Measurements from ENCODE around the gene USP26.
"Not testable (repeated sequence)": the region's sequence is repeated elsewhere in the genome, so short reads cannot be mapped to it uniquely, and the experiment has no call there.

The USP26 gene

DNA sequence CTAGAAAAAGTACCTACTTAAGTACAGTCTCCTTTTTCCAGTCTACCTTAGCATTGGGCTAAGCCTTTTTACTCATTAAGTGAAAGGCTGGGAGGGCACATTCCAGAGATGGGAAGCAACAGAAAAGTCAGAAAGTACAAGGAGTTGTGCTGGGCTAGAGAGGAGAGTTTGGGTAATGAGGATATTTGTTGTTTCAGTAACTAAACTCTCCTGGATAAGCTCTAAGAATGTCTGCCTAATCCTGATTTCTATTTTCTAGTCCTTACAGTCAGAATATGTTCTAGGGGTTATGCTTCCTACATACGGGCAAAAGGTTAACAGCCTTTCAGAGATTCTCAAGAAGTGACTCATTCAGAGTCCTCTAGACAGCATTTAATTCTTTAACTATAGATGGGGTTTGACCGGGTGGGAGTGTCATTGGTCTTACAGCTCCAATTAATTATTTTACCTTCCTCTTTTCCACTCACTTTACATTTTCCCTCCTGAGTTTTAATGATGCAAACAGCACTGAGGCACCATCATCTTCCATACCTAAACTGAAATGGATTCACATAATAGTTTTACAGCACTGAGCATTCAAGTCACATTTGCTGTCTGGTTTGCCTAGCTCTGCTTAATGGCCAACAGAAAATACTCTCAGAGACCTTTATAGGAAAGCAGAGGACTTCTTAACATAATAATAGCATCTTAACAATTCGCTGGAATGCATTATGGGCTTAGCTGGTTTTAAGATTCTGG is 42.9 kb downstream of the USP26 start:
- TF ChIP-seq ZNF274 (IDR thresholded peaks at IDR 0.05; ENCODE audit: low read depth, low read length): no peak
- no peak overlapping the region for H3K4me3 ChIP-seq (ENCODE audit: low read length)

DNA sequence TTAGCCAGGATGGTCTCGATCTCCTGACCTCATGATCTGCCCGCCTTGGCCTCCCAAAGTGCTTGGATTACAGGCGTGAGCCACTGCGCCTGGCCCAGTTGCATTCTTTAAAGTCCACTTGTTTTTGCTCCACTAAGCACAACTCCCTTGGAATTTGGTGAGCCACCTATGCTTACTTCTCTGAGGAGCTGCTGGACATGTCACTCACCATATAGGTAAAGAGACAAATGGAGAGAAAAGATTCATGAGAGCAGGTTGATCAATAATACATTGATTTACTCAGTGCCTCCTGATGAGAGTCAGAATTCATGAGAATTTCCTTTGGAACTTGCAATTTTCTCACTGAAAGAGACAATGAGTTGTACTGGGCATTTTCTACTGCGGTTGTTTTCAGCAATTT is 48.2 kb downstream of the USP26 start:
- TF ChIP-seq ZNF274 (IDR thresholded peaks at IDR 0.05; ENCODE audit: low read depth, low read length): no peak
- no peak overlapping the region for H3K4me3 ChIP-seq (ENCODE audit: low read length)

DNA sequence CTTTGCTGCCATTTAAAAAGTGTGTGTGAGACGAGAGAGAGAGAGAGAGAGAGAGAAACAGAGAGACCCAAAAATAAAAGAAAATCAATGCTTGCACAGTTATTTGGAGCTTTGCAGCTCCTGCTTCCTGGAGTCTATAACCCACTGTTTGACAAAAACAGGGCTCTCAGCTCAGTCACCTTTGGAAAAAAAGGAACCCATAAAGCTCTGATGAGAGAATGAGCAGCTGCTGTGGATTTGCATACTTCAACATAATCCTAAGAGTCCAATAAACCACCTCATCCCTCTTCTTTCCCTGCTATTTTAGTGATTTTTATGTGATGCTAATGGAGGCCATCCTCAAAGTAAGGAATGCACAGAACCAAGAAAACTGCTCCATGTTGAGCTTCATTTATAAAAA is 50.3 kb downstream of the USP26 start:
- TF ChIP-seq ZNF274 (IDR thresholded peaks at IDR 0.05; ENCODE audit: low read depth, low read length): no peak
- no peak overlapping the region for H3K4me3 ChIP-seq (ENCODE audit: low read length)

DNA sequence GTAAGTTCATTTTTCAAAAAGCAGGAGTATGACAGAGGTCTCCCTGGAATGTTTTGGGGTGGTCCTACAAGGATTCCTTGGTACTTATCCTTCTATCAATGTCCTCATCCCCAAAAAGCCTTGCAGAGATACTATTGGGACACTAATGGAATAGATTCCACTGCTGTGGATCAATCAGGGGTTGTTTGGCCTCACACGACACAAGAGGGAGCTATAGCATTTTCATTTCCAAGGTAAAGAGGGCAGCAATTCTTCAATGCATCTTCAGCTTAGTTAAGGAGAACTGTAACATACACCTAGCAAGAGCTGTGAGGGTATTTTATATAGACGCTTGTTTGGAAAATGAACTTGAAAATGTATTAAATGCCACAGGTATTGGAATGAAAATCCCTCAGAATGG is 50.9 kb downstream of the USP26 start:
- no peak for TF ChIP-seq ZNF274 (IDR thresholded peaks at IDR 0.05; ENCODE audit: low read depth, low read length)
- H3K4me3 ChIP-seq (ENCODE audit: low read length): no peak overlapping the region

DNA sequence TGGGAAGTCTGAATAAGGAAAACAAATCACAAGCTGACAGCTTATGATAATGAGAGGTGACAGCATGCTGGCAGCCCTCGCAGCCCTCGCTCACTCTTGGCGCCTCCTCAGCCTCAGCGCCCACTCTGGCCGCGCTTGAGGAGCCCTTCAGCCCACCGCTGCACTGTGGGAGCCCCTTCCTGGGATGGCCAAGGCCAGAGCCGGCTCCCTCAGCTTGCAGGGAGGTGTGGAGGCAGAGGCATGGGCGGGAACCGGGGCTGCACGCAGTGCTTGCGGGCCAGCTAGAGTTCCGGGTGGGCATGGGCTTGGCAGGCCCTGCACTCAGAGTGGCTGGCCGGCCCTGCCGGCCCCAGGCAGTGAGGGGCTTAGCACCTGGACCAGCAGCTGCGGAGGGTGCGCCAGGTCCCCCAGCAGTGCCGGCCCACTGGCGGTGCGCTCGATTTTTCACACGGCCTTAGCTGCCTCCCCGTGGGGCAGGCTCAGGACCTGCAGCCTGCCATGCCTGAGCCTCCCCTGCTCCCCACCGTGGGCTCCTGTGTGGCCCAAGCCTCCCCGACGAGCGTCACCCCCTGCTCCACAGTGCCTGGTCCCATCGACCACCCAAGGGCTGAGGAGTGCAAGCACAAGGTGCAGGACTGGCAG is 52.6 kb downstream of the USP26 start:
- not testable (repeated sequence) for H3K4me3 ChIP-seq (ENCODE audit: low read length)

- TF ChIP-seq ZNF274 (IDR thresholded peaks at IDR 0.05; ENCODE audit: low read depth, low read length): no peak
- H3K4me3 ChIP-seq (ENCODE audit: low read length): no peak overlapping the region
Measured at GRCh38 chrX:133042260-133042659, 54.6 kb downstream of the USP26 start.

DNA sequence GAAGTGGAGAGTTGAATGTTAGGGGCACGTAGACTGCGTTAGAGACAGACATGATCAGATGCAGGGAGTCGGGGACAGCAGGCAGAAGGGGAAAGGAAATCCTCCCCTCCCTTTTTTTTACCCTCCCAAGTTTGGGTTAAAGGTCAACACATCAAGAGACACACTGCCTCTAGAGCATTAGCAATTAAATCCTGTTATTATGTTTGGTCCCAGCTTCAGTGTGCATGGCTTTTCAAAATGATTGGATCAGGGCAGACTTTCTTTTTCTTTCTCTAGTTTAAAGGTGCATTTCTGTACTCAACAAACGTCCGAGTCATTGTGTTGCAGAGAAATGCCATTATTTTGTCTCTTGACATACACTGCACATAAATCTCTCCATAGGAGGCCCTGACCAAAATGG is 63.9 kb downstream of the USP26 start:
- no peak overlapping the region for H3K4me3 ChIP-seq (ENCODE audit: low read length)
- no peak for TF ChIP-seq ZNF274 (IDR thresholded peaks at IDR 0.05; ENCODE audit: low read depth, low read length)

GRCh38 chrX:133018229-133018628 is 78.7 kb downstream of the USP26 start:
- no peak overlapping the region for H3K4me3 ChIP-seq (ENCODE audit: low read length)
- TF ChIP-seq ZNF274 (IDR thresholded peaks at IDR 0.05; ENCODE audit: low read depth, low read length): no peak

DNA sequence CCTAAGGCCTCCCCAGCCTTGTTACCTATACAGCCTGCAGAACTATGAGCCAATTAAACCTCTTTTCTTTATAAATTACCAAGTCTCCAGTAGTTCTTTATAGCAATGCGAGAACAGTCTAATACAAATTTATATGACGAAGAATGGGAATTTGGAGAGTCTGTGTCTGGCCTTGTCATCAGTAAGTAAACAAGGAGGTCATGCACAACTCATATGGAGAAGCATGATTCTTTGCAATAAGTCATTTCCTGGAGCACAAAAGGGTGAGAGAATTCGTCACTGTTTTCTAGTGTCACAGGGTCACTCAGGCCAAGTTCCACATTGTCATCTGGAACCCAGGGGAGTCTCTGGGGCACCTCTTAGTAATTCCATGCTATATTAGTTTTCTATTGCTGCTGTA is 89.5 kb downstream of the USP26 start:
- no peak overlapping the region for H3K4me3 ChIP-seq (ENCODE audit: low read length)

DNA sequence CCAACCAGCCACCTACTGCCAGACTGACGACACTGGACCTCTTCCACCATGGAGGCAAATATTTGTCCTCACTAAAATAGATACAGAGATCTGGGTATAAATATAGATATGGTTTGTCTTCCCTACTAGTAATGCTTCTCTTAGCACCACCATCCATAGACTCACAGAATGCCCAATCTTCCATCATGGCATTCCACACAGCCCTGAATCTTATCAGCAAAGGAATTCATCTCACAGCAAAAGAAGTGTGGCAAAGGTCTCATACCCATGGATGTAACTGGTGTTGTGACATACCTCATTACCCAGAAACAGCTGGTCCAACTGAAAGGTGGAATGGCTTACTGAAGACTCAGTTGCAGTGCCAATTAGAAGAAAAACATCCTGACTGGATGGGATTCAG is 91.3 kb downstream of the USP26 start:
- no peak for TF ChIP-seq ZNF274 (IDR thresholded peaks at IDR 0.05; ENCODE audit: low read depth, low read length)
- no peak overlapping the region for H3K4me3 ChIP-seq (ENCODE audit: low read length)

More for the DNA sequence above, 89.5 kb downstream of the USP26 start:
- no peak for TF ChIP-seq ZNF274 (IDR thresholded peaks at IDR 0.05; ENCODE audit: low read depth, low read length)

DNA sequence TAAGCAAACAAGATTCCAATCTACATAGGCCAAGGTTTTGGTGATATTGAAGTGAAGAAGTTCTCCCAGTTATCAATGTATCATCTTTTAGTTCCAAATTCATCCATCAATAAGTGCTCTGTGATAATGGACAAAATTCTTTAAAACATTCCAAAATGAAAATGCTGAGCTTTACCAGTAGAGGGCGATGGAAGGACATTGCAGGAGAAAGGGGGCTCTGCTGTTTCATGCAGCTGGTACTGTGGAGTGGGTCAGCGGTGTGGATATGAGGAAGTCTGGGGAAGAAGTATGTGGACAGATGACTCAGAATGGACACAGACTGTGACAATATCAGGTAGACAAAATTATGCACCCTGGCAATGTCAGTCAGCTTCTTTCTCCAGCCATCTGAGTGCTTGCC is 91.9 kb downstream of the USP26 start:
- no peak for TF ChIP-seq ZNF274 (IDR thresholded peaks at IDR 0.05; ENCODE audit: low read depth, low read length)
- H3K4me3 ChIP-seq (ENCODE audit: low read length): no peak overlapping the region

DNA sequence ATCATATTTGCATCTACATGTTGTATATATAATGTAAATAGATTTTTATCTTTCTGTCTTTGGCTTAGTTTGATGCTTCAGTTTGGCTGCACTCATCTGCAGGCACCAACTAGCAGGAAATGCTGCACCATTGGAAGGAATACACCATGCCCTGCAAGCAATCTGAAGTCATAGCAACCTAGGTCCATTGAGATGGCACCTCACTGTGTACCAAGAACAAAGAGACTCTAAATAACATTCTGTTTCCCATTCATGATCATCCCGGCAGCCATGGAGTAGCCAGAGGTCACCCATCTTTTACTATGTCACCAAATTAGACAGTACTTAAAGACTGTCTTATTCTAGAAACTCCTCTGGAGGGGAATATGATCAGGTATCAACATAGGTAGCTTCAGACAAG is 97.7 kb downstream of the USP26 start:
- H3K4me3 ChIP-seq (ENCODE audit: low read length): no peak overlapping the region
- no peak for TF ChIP-seq ZNF274 (IDR thresholded peaks at IDR 0.05; ENCODE audit: low read depth, low read length)

- no peak for TF ChIP-seq ZNF274 (IDR thresholded peaks at IDR 0.05; ENCODE audit: low read depth, low read length)
- H3K4me3 ChIP-seq (ENCODE audit: low read length): no peak overlapping the region
Measured at GRCh38 chrX:132990835-132991234, 106.1 kb downstream of the USP26 start.

GRCh38 chrX:132986556-132986955 is 110.4 kb downstream of the USP26 start:
- H3K4me3 ChIP-seq (ENCODE audit: low read length): no peak overlapping the region
- TF ChIP-seq ZNF274 (IDR thresholded peaks at IDR 0.05; ENCODE audit: low read depth, low read length): no peak

DNA sequence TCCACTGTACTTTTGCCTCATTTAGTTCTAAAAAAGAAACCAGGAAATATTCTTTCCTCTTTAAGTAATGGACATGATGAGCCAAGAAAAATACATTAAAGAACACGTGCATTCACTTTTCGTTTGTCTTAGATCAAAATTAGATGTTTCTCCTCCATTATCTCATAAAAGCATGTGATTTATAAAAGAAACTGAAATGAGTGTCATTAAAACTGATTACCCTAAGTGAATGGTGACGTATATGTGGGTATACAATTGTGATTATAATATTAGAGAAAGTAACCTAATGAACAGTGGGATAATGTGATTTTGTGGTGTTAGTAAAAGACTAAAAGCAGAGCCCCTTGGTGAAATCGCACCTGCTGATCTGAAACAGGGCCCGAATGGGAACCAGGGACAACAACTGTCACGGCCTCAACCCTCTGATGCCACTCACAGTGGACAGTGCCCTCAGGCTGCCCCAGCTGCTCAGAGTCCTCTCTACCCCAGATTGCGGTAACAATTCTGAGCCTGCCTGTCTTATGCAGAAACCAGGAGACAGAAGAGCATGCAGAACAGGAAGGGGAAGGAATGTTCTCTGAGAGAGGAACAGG is 112.8 kb downstream of the USP26 start:
- TF ChIP-seq ZNF274 (IDR thresholded peaks at IDR 0.05; ENCODE audit: low read depth, low read length): no peak
- no peak overlapping the region for H3K4me3 ChIP-seq (ENCODE audit: low read length)

Measured in GM08714 (cell line).